Small intestine (tissue), 7 donors: ENCODE data around the gene OR2T2. TPM values are rescaled to one million over a fixed set of nuclear protein-coding genes. Genes with fewer than 3 reads are reported as not detected.
"Not testable (repeated sequence)": the region's sequence is repeated elsewhere in the genome, so short reads cannot be mapped to it uniquely, and the experiment has no call there.

Source experiments
- DNase-seq, 2 donors: peaks; one replicate each; pipeline versions ENCODE4 v3.0.0 to v3.0.0-alpha.2; 2013
- FAIRE-seq: peaks from 2 replicates; lab custom pipeline; 2012; peaks lifted over from hg19 to GRCh38; lab: Jason Lieb, UNC
- H3K27ac ChIP-seq, 3 donors: one replicate each; pipeline ENCODE4 v1.5.1; 2013; ENCODE audit warnings: low read length in 2 of 3, mild to moderate bottlenecking in 2 of 3, control low read depth in 1 of 3, inconsistent platforms in 1 of 3, low read depth in 1 of 3, moderate library complexity in 1 of 3
- H3K27me3 ChIP-seq, 3 donors: one replicate each; pipeline ENCODE4 v1.6.1; 2013; ENCODE audit warnings: low read length in 3 of 3, inconsistent platforms in 1 of 3; ENCODE audit not compliant: control insufficient read depth in 3 of 3, insufficient read depth in 3 of 3
- H3K36me3 ChIP-seq, 3 donors: one replicate each; pipeline ENCODE4 v1.6.1; 2013; ENCODE audit warnings: low read length in 3 of 3, inconsistent platforms in 1 of 3, low read depth in 1 of 3, mild to moderate bottlenecking in 1 of 3, moderate library complexity in 1 of 3; ENCODE audit not compliant: control insufficient read depth in 3 of 3, insufficient read depth in 2 of 3
- H3K4me1 ChIP-seq, 3 donors: one replicate each; pipeline ENCODE4 v1.6.1; 2013; ENCODE audit warnings: low read length in 2 of 3, inconsistent platforms in 1 of 3, low read depth in 1 of 3, mild to moderate bottlenecking in 1 of 3, moderate library complexity in 1 of 3; ENCODE audit not compliant: control insufficient read depth in 3 of 3, insufficient read depth in 2 of 3
- H3K4me3 ChIP-seq, 3 donors: one replicate each; pipeline ENCODE4 v1.5.1; 2013; ENCODE audit warnings: low read length in 3 of 3, control low read depth in 1 of 3, inconsistent platforms in 1 of 3, low read depth in 1 of 3, mild to moderate bottlenecking in 1 of 3, moderate library complexity in 1 of 3
- H3K9me3 ChIP-seq, 2 donors: one replicate each; pipeline ENCODE4 v1.6.1; 2013; ENCODE audit warnings: low read depth in 1 of 2, low read length in 1 of 2; ENCODE audit not compliant: control insufficient read depth in 2 of 2, insufficient read depth in 1 of 2
- WGBS, 3 donors: extraction: QIAGEN DNeasy Blood & Tissue Kit; methylation state at CpG; one replicate each; pipeline ENCODE4 v1.1.7; 2013; 5-methylcytosine and 5-hydroxymethylcytosine counted together
- polyA plus RNA-seq, 4 donors: library from polyadenylated mRNA; stranded (reverse) in 3 of 4; unstranded in 1 of 4; fragments of 200-250 nt in 3 of 4; fragments of 120-200 nt in 1 of 4; gene quantifications; one replicate each; pipeline versions ENCODE4 v1.2.1 to v1.2.3, GENCODE V29; 2013
- donor health status: healthy with polysubstance abuse.
- donor health status: control.
- donor health status: control.
- donor health status: Bipolar disorder and iron deficiency.
- donor health status: healthy.

Gene OR2T2
- polyA plus RNA-seq, 4 donors: not detected

DNA sequence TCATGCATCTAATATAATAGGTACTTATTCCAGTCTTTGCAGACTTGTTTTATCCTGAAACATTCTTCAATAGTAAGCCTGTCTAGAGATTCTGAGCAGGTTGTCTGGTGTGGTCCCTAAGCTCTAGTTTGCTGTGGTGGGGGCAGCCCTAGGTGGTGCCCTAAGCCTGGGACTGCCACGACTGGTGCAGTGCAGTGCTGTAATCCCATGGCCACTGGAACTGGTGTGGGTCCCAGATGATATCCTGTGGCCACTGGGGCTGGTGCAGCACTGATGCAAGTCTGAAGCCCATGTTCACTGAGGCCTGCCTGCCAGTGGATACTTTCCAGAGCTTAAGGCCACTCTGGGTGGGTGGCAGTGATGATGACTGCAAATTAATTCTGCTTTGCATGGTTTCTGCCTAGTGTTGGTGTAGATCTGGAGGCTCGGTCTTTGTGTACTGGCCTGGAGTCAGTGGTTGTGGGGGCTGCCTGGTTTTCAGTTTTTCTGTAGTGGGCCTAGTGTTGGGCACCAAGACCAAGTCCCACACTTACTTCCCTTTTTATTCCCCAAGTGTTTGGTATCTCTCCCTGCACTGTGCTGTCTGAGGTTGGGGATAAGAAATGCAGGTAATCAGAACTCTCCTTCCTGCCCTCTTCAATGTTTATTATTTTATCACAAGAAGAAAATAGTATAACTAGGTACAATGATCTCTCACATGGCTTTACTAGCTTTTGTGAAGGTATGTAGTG, 55.0 kb downstream of the OR2T2 start:
- not testable (repeated sequence) for H3K27ac ChIP-seq, H3K4me1 ChIP-seq, H3K9me3 ChIP-seq, DNase-seq, H3K4me3 ChIP-seq, FAIRE-seq, H3K27me3 ChIP-seq, H3K36me3 ChIP-seq
- 83 to 86% (median 84%) methylated on average over 1 of the region's 2 CpGs for WGBS, 3 donors

Other genes with a start within 250 kb of the OR2T2 start
- under 1 TPM in 1 of 4 donors, not detected in 3; under 0.01 TPM for gene OR2M3, start 248.4 kb upstream of the OR2T2 start, polyA plus RNA-seq
- not detected for gene OR2M4, start 214.2 kb upstream of the OR2T2 start, polyA plus RNA-seq
- gene OR2T33, start 167.7 kb upstream of the OR2T2 start, polyA plus RNA-seq: not detected
- gene OR2T12, start 142.2 kb upstream of the OR2T2 start, polyA plus RNA-seq: not detected
- not detected for gene OR2M7, start 121.1 kb upstream of the OR2T2 start, polyA plus RNA-seq
- not detected for gene OR14C36, start 96.9 kb upstream of the OR2T2 start, polyA plus RNA-seq
- not detected for gene OR2T4, start 84.0 kb upstream of the OR2T2 start, polyA plus RNA-seq
- gene OR2T6, start 69.9 kb upstream of the OR2T2 start, polyA plus RNA-seq: not detected
- not detected for gene OR2T1, start 42.6 kb upstream of the OR2T2 start, polyA plus RNA-seq
- gene OR2T3, start 27.7 kb downstream of the OR2T2 start, polyA plus RNA-seq: not detected
- gene OR2T5, start 43.0 kb downstream of the OR2T2 start, polyA plus RNA-seq: not detected
- gene OR2G6, start 62.4 kb downstream of the OR2T2 start, polyA plus RNA-seq: not detected
- gene OR2T29, start 117.1 kb downstream of the OR2T2 start, polyA plus RNA-seq: not detected
- not detected for gene OR2T34, start 129.1 kb downstream of the OR2T2 start, polyA plus RNA-seq
- gene OR2T10, start 152.1 kb downstream of the OR2T2 start, polyA plus RNA-seq: not detected
- not detected for gene OR2T11, start 189.5 kb downstream of the OR2T2 start, polyA plus RNA-seq
- not detected for gene OR2T35, start 199.6 kb downstream of the OR2T2 start, polyA plus RNA-seq
- not detected for gene OR2T27, start 209.9 kb downstream of the OR2T2 start, polyA plus RNA-seq